ENCODE results near the gene FBXO45. TPM values are rescaled to one million over a fixed set of nuclear protein-coding genes. Genes with fewer than 3 reads are reported as not detected.

The FBXO45 gene
- total and polyA plus RNA-seq, 11 donors: 2.1 to 10.8 (median 6.6) TPM

- intact Hi-C loops (cut with DNase I): no loop called here
Measured at GRCh38 chr3:196600359-196600758, 31.9 kb downstream of the FBXO45 start.

GRCh38 chr3:196602673-196603072, 34.2 kb downstream of the FBXO45 start:
- Histone ChIP-seq H3K4me1 (peaks cover 0 to 4% (median 0%) of the 10 kb centered on the region in 12 donors), H3K27me3 (peaks cover 0 to 4% (median 0%) of the 10 kb centered on the region in 9 donors), H3K36me3 (no peaks in the 10 kb centered on the region), H3K27ac (no peak overlapping the region), H3K4me3 (no peak overlapping the region), H3K9me3 (no peaks in the 10 kb centered on the region)
- intact Hi-C loops (cut with DNase I): no loop called here
- ATAC-seq (no peak), DNase-seq (no peak)
- TF ChIP-seq POLR2A (IDR thresholded peaks at IDR 0.05) (no peak), CTCF (IDR thresholded peaks at IDR 0.05) (no peak)
- WGBS, 4 donors: 91 to 96% (median 93%) methylated on average over 6 of the region's 6 CpGs

More at GRCh38 chr3:196600359-196600758, 31.9 kb downstream of the FBXO45 start:
- DNase-seq (no peak), ATAC-seq (no peak)
- H3K4me3 ChIP-seq: no peak overlapping the region
- peaks cover 0 to 7% (median 0%) of the 10 kb centered on the region in 9 donors for H3K27me3 ChIP-seq
- 93 to 95% (median 94%) methylated on average over 7 of the region's 7 CpGs for WGBS, 4 donors
- peaks cover 0 to 4% (median 0%) of the 10 kb centered on the region in 12 donors for H3K4me1 ChIP-seq
- no peak for TF ChIP-seq CTCF (IDR thresholded peaks at IDR 0.05)
- no peak for TF ChIP-seq POLR2A (IDR thresholded peaks at IDR 0.05)
- H3K27ac ChIP-seq: no peak overlapping the region
- no peaks in the 10 kb centered on the region for H3K9me3 ChIP-seq
- no peaks in the 10 kb centered on the region for H3K36me3 ChIP-seq

- no peak overlapping the region for H3K27ac ChIP-seq
- no peak overlapping the region for H3K4me3 ChIP-seq
- no peak for DNase-seq
- no peaks in the 10 kb centered on the region for H3K36me3 ChIP-seq
- TF ChIP-seq POLR2A (IDR thresholded peaks at IDR 0.05): no peak
- no peak for TF ChIP-seq CTCF (IDR thresholded peaks at IDR 0.05)
- ATAC-seq: no peak
- 64 to 70% (median 66%) methylated on average over 7 of the region's 7 CpGs for WGBS, 4 donors
- intact Hi-C loops (cut with DNase I): no loop called here
- peaks cover 0 to 4% (median 0%) of the 10 kb centered on the region in 9 donors for H3K27me3 ChIP-seq
- peaks cover 0 to 5% (median 0%) of the 10 kb centered on the region in 12 donors for H3K9me3 ChIP-seq
- H3K4me1 ChIP-seq: no peaks in the 10 kb centered on the region
Measured at GRCh38 chr3:196603683-196604082, 35.2 kb downstream of the FBXO45 start.

GRCh38 chr3:196604548-196604947, 36.1 kb downstream of the FBXO45 start:
- WGBS, 4 donors: 66 to 73% (median 68%) methylated on average over 13 of the region's 13 CpGs
- Histone ChIP-seq H3K36me3 (no peaks in the 10 kb centered on the region), H3K9me3 (peaks cover 0 to 9% (median 0%) of the 10 kb centered on the region in 12 donors), H3K4me1 (peaks cover 0 to 2% (median 0%) of the 10 kb centered on the region in 12 donors), H3K27ac (no peak overlapping the region), H3K4me3 (no peak overlapping the region), H3K27me3 (peaks cover 0 to 4% (median 0%) of the 10 kb centered on the region in 9 donors)
- intact Hi-C loops (cut with DNase I): no loop called here
- TF ChIP-seq CTCF (IDR thresholded peaks at IDR 0.05): no peak
- no peak for TF ChIP-seq POLR2A (IDR thresholded peaks at IDR 0.05)
- DNase-seq: no peak
- ATAC-seq: no peak

All from heart left ventricle (tissue), 16 donors.